Right ventricle myocardium inferior (tissue), 1 donor: ENCODE measurements around the gene IMMT. TPM values are rescaled to one million over a fixed set of nuclear protein-coding genes. Genes with fewer than 3 reads are reported as not detected.
"Not testable (repeated sequence)": the region's sequence is repeated elsewhere in the genome, so short reads cannot be mapped to it uniquely, and the experiment has no call there.

Source experiments
- ATAC-seq: fragments of 200-7000 bp; cut with Tn5 transposase; one replicate; pipeline ENCODE4 v1.9.1; 2020; ENCODE audit warnings: mild to moderate bottlenecking, moderate library complexity
- DNase-seq: peaks from one replicate; pipeline ENCODE4 v3.0.0; 2021; ENCODE audit errors: missing footprints
- intact Hi-C: fragments of 100-400 bp; cut with DNase I; formaldehyde crosslinking; loops from one replicate; pipeline ENCODE4 v1.11.0; 2022
- total RNA-seq: library from RNA; stranded (reverse); fragmentation: NEBNext Ultra II Directional; extraction: Animal tissue kit (Norgen Biotek cat#: 25700); gene quantifications from one replicate; pipeline ENCODE4 v1.2.1, GENCODE V29; 2021
- donor health status: DM: no; HTN: yes; CAD: no; lungs with severe emphysema.

IMMT gene
- total RNA-seq, 1 donor from 2014 or later: 287 TPM

GRCh38 chr2:86211033-86211795 is 16.0 kb upstream of the IMMT start:
- DNase-seq (no peak), ATAC-seq (no peak)
- intact Hi-C loops: no loop called here

GRCh38 chr2:86204458-86204857 is 9.2 kb upstream of the IMMT start:
- no peak for ATAC-seq
- intact Hi-C loops: no loop called here
- no peak for DNase-seq

- ATAC-seq (no peak), DNase-seq (no peak)
- intact Hi-C loops: no loop called here
Measured at GRCh38 chr2:86203614-86204013, 8.4 kb upstream of the IMMT start.

- no peak for ATAC-seq
- intact Hi-C loops: no loop called here
- DNase-seq: no peak
Measured at GRCh38 chr2:86202702-86203101, 7.4 kb upstream of the IMMT start.

GRCh38 chr2:86202336-86202692 is 7.1 kb upstream of the IMMT start:
- no peak for DNase-seq
- intact Hi-C loops: no loop called here
- no peak for ATAC-seq

GRCh38 chr2:86201671-86202335 is 6.5 kb upstream of the IMMT start:
- ATAC-seq (no peak), DNase-seq (no peak)

GRCh38 chr2:86200564-86200963 is 5.3 kb upstream of the IMMT start:
- ATAC-seq, intact Hi-C loops, DNase-seq: not testable (repeated sequence)

More at GRCh38 chr2:86201671-86202335, 6.5 kb upstream of the IMMT start:
- intact Hi-C loops: no loop called here

GRCh38 chr2:86199834-86200177 is 4.5 kb upstream of the IMMT start:
- no peak for DNase-seq
- intact Hi-C loops: loop anchor here (10.0 kb wide), 1 partner anchor 545 kb away; no protein-coding TSS in a partner anchor
- no peak for ATAC-seq

- intact Hi-C loops: loop anchor here (10.0 kb wide), 1 partner anchor 549 kb away; no protein-coding TSS in a partner anchor
- no peak for DNase-seq
- no peak for ATAC-seq
Measured at GRCh38 chr2:86195808-86196387, 636 bp upstream of the IMMT start.

GRCh38 chr2:86194751-86195054 is 559 bp downstream of the IMMT start:
- ATAC-seq (no peak), DNase-seq (no peak)
- intact Hi-C loops: loop anchor here (10.0 kb wide), 1 partner anchor 550 kb away; no protein-coding TSS in a partner anchor

GRCh38 chr2:86193901-86194567 is 1.2 kb downstream of the IMMT start:
- intact Hi-C loops: loop anchor here (10.0 kb wide), 1 partner anchor 551 kb away; no protein-coding TSS in a partner anchor
- ATAC-seq (no peak), DNase-seq (no peak)

GRCh38 chr2:86189782-86190416 is 5.4 kb downstream of the IMMT start:
- intact Hi-C loops: loop anchor here (10.0 kb wide), 1 partner anchor 555 kb away; no protein-coding TSS in a partner anchor
- DNase-seq (no peak), ATAC-seq (no peak)

- ATAC-seq (no peak), DNase-seq (no peak)
- intact Hi-C loops: no loop called here
Measured at GRCh38 chr2:86186431-86186830, 8.8 kb downstream of the IMMT start.

GRCh38 chr2:86185517-86186212 is 9.6 kb downstream of the IMMT start:
- intact Hi-C loops: no loop called here
- DNase-seq (no peak), ATAC-seq (no peak)

- DNase-seq: no peak
- ATAC-seq: no peak
- intact Hi-C loops: loop anchor here (5.0 kb wide), 1 partner anchor 39 kb away; no protein-coding TSS in a partner anchor
Measured at GRCh38 chr2:86176597-86176996, 18.7 kb downstream of the IMMT start.

- ATAC-seq: no peak
- intact Hi-C loops: loop anchor here (5.0 kb wide), 1 partner anchor 39 kb away; no protein-coding TSS in a partner anchor
Measured at GRCh38 chr2:86175828-86176227, 19.4 kb downstream of the IMMT start.

GRCh38 chr2:86174445-86174844 is 20.8 kb downstream of the IMMT start:
- intact Hi-C loops: no loop called here
- ATAC-seq (no peak), DNase-seq (no peak)

More at GRCh38 chr2:86175828-86176227, 19.4 kb downstream of the IMMT start:
- no peak for DNase-seq

- no peak for DNase-seq
- intact Hi-C loops: no loop called here
- ATAC-seq: no peak
Measured at GRCh38 chr2:86172610-86173009, 22.7 kb downstream of the IMMT start.
